Endothelial cell of umbilical vein (primary cell): ENCODE data around the gene RGPD8. TPM values are rescaled to one million over a fixed set of nuclear protein-coding genes. Genes with fewer than 3 reads are reported as not detected.
"Not testable (repeated sequence)": the region's sequence is repeated elsewhere in the genome, so short reads cannot be mapped to it uniquely, and the experiment has no call there.

Experiments used
- BruUV-seq: library from RNA; stranded (reverse); fragments of 400-500 nt; replicated peaks from 2 replicates; lab custom pipeline; 2021; lab: Mats Ljungman, UMichigan
- CTCF ChIA-PET: fragments of 300-600, 350-600 bp; sonication (Branson Sonifier 250); formaldehyde crosslinking; loops from one replicate; lab custom pipeline; 2021; ENCODE audit warnings: antibody characterized with exemption, inconsistent platforms; lab: Charles Lee
- POLR2A ChIA-PET: fragments of 300-600, 350-600 bp; sonication (Branson Sonifier 250); formaldehyde crosslinking; loops from one replicate; lab custom pipeline; 2021; ENCODE audit warnings: antibody characterized with exemption, inconsistent platforms; lab: Charles Lee
- DNase-seq: peaks from one replicate; pipeline ENCODE4 v3.0.0-alpha.2; 2011; ENCODE audit warnings: low read depth, low spot score
- FAIRE-seq: peaks from 2 replicates; lab custom pipeline; 2011; peaks lifted over from hg19 to GRCh38; lab: Jason Lieb, UNC
- H2AFZ ChIP-seq: 2 replicates; pipeline ENCODE4 v1.6.0; 2012; ENCODE audit warnings: low read depth, low read length, control low read depth, inconsistent platforms
- H3K27ac ChIP-seq: 2 replicates; pipeline ENCODE4 v1.5.1; 2011; ENCODE audit warnings: low read depth, mild to moderate bottlenecking, control low read depth, low read length, moderate library complexity; ENCODE audit not compliant: insufficient read depth
- H3K27me3 ChIP-seq, 2 experiments: 2 replicates each; pipeline versions ENCODE4 v1.6.0 to v1.6.1; 2011; ENCODE audit warnings: low read length in 2 of 2, mixed read lengths in 1 of 2; ENCODE audit not compliant: control insufficient read depth in 2 of 2, insufficient read depth in 2 of 2
- H3K36me3 ChIP-seq, 2 experiments: 2 replicates in 1 of 2; 3 replicates in 1 of 2; pipeline ENCODE4 v1.5.1; 2011; ENCODE audit warnings: low read length in 2 of 2, mild to moderate bottlenecking in 1 of 2, moderate library complexity in 1 of 2; ENCODE audit not compliant: control insufficient read depth in 2 of 2, insufficient read depth in 2 of 2; ENCODE audit errors: extremely low read depth in 1 of 2
- H3K4me1 ChIP-seq: 3 replicates; pipeline ENCODE4 v1.5.1; 2011; ENCODE audit warnings: mild to moderate bottlenecking, low read length; ENCODE audit not compliant: control insufficient read depth, insufficient read depth; ENCODE audit errors: extremely low read depth
- H3K4me2 ChIP-seq: 2 replicates; pipeline ENCODE4 v1.6.1; 2011; ENCODE audit warnings: low read length, control low read depth, mixed read lengths; ENCODE audit not compliant: insufficient read depth
- H3K4me3 ChIP-seq, 3 experiments: fragments of 200-600 bp in 1 of 3; sonication (generic), shearing (Covaris generic) in 1 of 3; replicated peaks in 1 of 3; 2 replicates each; pipeline ENCODE4 v1.5.1; 2011 to 2016; ENCODE audit warnings: control low read depth in 3 of 3, low read length in 3 of 3, mild to moderate bottlenecking in 2 of 3, inconsistent platforms in 1 of 3, low read depth in 1 of 3, moderate library complexity in 1 of 3; ENCODE audit not compliant: insufficient read depth in 1 of 3
- H3K79me2 ChIP-seq: 2 replicates; pipeline ENCODE4 v1.6.0; 2012; ENCODE audit warnings: low read length, inconsistent platforms; ENCODE audit not compliant: control insufficient read depth, insufficient read depth
- H3K9ac ChIP-seq: replicated peaks from 2 replicates; pipeline ENCODE3; 2011; ENCODE audit warnings: low read length, control low read depth; ENCODE audit not compliant: insufficient read depth; ENCODE audit errors: extremely low read depth
- H3K9me1 ChIP-seq: replicated peaks from 3 replicates; pipeline ENCODE4 v1.6.0; 2011; ENCODE audit warnings: mild to moderate bottlenecking, low read length; ENCODE audit not compliant: control insufficient read depth, insufficient read depth; ENCODE audit errors: extremely low read depth
- H3K9me3 ChIP-seq: replicated peaks from 2 replicates; pipeline ENCODE4 v1.5.1; 2012; ENCODE audit warnings: low read length, inconsistent platforms; ENCODE audit not compliant: control insufficient read depth, insufficient read depth
- H4K20me1 ChIP-seq: replicated peaks from 2 replicates; pipeline ENCODE3; 2011; ENCODE audit warnings: mild to moderate bottlenecking, low read length; ENCODE audit not compliant: control insufficient read depth, insufficient read depth; ENCODE audit errors: extremely low read depth
- dilution Hi-C: fragments of 300-500 bp; cut with MboI; formaldehyde crosslinking; loops from one replicate; pipeline ENCODE4 v1.15.0; 2019; ENCODE audit warnings: low sequenced_read_pairs; ENCODE audit not compliant: extremely low pct_ligation_motif_present
- intact Hi-C: fragments of 100-400 bp; cut with micrococcal nuclease; formaldehyde crosslinking; loops from one replicate; pipeline ENCODE4 v1.10.0; 2022
- polyA plus RNA-seq, 4 experiments: library from polyadenylated mRNA; depleted of rRNA in 3 of 4; stranded (reverse) in 3 of 4; unstranded in 1 of 4; fragments of >200 nt; gene quantifications; 2 replicates each; pipeline versions ENCODE4 v1.2.1 to v1.2.3, GENCODE V29; 2011 to 2012; ENCODE audit warnings: missing spikeins in 1 of 4
- total RNA-seq: library from RNA; stranded (reverse); gene quantifications from 2 replicates; pipeline ENCODE4 v1.2.3, GENCODE V29; 2021

Gene RGPD8
- total and polyA plus RNA-seq, 2 donors (not counting 3 experiments of a cell fraction or from before 2014, with no cell fraction given): 0.98 to 10.8 TPM

GRCh38 chr2:112444256-112444655, 10.8 kb upstream of the RGPD8 start:
- BruUV-seq, CTCF ChIA-PET: not testable (repeated sequence)

GRCh38 chr2:112438603-112439261, 5.3 kb upstream of the RGPD8 start:
- CTCF ChIA-PET, H3K9me3 ChIP-seq, H3K4me3 ChIP-seq, H2AFZ ChIP-seq, intact Hi-C loops, H3K36me3 ChIP-seq, H3K4me2 ChIP-seq, H3K9ac ChIP-seq, dilution Hi-C loops, DNase-seq, FAIRE-seq, H3K27ac ChIP-seq, H3K79me2 ChIP-seq, H3K9me1 ChIP-seq, H3K4me1 ChIP-seq, POLR2A ChIA-PET, BruUV-seq, H4K20me1 ChIP-seq, H3K27me3 ChIP-seq: not testable (repeated sequence)

More at GRCh38 chr2:112444256-112444655, 10.8 kb upstream of the RGPD8 start:
- FAIRE-seq, H3K79me2 ChIP-seq, POLR2A ChIA-PET, intact Hi-C loops, dilution Hi-C loops, H3K4me2 ChIP-seq, H3K36me3 ChIP-seq, H3K4me1 ChIP-seq, DNase-seq, H3K27me3 ChIP-seq, H3K9ac ChIP-seq, H2AFZ ChIP-seq, H3K9me1 ChIP-seq, H3K27ac ChIP-seq, H3K9me3 ChIP-seq, H4K20me1 ChIP-seq, H3K4me3 ChIP-seq: not testable (repeated sequence)

GRCh38 chr2:112437405-112437831, 4.0 kb upstream of the RGPD8 start:
- POLR2A ChIA-PET, H3K4me1 ChIP-seq, dilution Hi-C loops, H3K36me3 ChIP-seq, DNase-seq, H3K79me2 ChIP-seq, H3K9me1 ChIP-seq, H2AFZ ChIP-seq, BruUV-seq, H3K4me2 ChIP-seq, FAIRE-seq, H3K27me3 ChIP-seq, H3K27ac ChIP-seq, CTCF ChIA-PET, intact Hi-C loops, H3K9me3 ChIP-seq, H3K4me3 ChIP-seq, H3K9ac ChIP-seq, H4K20me1 ChIP-seq: not testable (repeated sequence)

- dilution Hi-C loops, FAIRE-seq, H3K4me3 ChIP-seq, H4K20me1 ChIP-seq, DNase-seq, H3K36me3 ChIP-seq, H3K27ac ChIP-seq, BruUV-seq, H3K4me1 ChIP-seq, H3K4me2 ChIP-seq, POLR2A ChIA-PET, intact Hi-C loops, H2AFZ ChIP-seq, H3K9me1 ChIP-seq, H3K79me2 ChIP-seq, CTCF ChIA-PET, H3K9ac ChIP-seq, H3K9me3 ChIP-seq, H3K27me3 ChIP-seq: not testable (repeated sequence)
These were observed 3.5 kb upstream of the RGPD8 start for GRCh38 chr2:112436993-112437392.
